GM21786 (cell line): ENCODE measurements around the gene CLHC1.
A peak's percentile ranks its signal among the peaks of the same experiment; 100 is the strongest.
"Not testable (repeated sequence)": the region's sequence is repeated elsewhere in the genome, so short reads cannot be mapped to it uniquely, and the experiment has no call there.

ENCODE experiments used
- ATAC-seq: cut with Tn5 transposase; IDR thresholded peaks from one replicate; pipeline ENCODE4 v1.9.1; 2021; ENCODE audit not compliant: unreplicated experiment

The CLHC1 gene

DNA sequence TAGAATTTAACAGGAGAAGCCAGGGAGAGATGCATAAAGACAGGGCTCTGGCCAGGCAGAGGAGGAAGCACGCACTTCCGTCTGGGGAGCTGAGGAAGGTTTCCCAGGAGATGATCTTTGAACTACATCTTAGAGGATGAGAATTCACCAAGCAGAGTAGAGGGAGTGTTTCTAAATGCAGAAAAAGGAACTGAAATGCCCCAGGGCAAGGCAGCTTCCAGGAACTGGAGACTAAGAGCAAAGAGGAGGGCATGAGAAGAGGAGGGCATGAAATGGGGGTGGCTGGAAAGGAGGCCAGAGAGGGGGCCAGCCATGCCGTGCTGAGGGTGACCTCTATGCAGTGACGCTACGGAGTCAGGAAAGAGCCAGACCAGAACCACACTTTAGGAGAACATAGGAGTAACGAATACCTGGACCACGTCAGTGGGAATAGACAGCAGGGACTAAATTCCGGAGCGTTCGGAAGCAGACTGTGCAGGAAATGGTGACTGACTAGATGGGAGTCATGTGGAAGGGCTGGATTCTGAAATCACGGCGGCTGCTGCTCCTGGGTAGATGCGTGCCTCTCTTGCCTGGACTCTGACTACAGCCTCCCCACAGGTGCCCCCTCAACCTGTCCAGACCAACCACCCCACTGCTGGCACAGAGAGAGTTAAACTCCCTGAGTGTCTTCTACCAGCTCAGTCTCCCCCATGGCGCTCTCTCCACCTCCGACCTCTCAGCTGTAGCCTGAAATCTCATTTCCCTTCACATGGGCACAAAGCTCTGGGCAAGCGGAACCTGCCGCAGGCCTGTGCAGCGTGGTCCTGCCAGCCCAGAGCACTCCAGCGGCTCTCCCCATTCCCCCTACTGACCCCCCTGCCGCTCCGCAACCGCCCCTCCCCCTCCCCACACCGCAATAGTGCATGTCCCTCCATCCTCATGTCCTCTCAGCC is 94.8 kb downstream of the CLHC1 start:
- ATAC-seq: no peak

DNA sequence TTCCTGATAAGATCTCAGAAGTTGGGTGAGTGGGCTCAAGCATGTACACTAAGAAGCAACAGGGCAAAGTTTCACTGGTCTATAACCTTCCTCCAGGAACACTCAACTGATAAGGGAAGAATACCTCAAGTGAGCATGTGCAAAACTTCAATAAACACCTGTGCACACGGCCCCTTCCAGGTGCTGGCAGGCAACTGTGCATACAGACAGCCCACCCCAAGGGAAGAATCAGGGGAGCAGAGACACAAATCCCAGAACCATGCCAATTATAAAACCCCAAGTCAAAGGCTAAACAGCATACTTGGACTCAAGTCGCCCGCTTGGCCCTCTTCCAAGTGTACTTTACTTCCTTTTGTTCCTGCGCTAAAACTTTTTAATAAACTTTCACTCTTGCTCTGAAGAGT is 96.0 kb downstream of the CLHC1 start:
- ATAC-seq: no peak

DNA sequence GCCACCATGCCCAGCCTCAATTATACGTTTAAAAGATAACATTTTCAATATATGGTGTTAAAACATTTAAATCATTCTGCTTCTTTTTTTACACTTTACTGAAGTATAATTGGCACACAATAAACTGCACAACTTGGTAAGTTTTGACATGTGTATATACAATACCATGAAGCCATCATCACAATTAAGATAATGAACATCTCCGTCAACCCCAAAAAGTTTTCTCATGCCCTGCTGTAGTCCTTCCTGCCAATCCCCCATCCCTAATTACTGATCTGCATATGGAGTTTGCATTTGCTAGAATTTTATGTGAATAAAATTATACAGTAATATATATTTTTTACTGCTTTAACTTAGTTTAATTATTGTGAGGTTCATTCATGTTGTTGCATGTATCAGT is 96.6 kb downstream of the CLHC1 start:
- ATAC-seq: no peak

DNA sequence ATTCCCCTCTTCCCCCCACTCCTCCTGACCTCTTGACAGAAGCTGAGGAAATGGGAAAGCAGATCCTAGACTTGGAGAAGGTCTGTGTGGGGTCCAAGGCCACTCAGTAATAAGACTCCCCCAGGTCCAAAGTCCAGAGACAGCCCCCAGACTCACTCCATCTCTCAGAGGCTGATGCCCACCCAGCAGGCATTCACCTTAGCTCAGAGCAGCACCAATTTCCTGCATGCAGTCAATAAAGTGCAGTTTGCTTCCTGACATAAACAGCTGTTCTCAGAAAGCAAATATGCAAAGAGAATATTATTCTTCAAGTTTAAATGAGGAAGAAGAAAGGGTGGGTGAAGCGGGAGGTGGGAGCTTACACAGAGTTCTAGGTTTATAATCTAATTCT is 97.8 kb downstream of the CLHC1 start:
- ATAC-seq: no peak

DNA sequence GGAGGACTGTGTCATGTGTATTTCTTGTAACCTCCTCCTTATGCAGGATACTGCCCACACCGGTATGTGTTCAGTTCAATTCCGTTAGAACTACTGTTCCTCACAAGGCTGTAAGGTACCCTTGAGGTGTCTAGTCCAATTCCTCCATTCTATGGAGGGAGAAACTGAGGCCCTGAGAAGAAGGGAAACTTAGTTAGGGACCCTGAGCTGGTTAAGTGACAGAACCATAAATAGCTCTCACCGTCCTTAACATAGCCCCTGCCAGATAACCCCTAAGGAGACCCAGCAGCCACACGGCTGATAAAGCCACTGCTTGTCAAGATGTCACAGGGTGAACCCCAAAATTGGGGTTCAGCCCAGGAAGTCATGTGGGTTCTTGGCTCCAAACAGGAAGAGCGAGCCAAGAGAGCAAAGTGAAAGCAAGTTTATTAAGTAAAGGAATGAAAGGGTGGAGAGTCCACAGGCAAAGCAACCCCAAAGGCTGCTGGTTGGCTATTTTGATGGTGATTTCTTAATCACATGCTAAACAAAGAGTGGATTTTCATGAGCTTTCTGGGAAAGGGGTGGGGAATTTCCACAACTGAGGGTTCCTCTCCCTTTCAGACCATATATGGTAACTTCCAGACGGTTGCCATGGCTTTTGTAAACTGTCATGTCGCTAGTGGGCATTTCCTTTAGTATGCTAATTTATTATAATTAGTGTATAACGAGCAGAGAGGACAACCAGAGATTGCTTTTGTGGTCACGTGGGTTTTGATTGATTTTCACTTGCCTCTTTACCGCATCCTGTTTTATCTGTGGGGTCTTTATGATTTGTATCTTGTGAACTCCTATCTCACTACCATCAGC is 98.4 kb downstream of the CLHC1 start:
- peak; percentile 80 for ATAC-seq

DNA sequence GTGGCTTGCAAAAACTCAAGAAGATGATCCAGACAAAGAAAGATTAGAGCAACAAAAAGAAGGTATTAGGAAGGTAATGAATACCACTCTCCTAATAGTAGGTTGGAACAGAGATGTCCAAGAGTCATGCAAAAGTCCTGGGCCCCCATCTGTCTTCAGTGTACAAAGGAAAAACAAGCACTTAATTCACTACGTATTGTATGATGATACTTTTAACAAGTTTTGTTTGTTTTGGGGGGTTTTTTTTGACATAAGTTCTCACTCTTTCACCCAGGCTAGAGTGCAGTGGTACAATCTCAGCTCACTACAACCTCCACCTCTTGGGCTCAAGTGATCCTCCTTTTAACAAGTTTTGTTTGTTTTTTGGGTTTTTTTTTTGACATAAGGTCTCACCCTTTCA is 101.2 kb downstream of the CLHC1 start:
- ATAC-seq: no peak

DNA sequence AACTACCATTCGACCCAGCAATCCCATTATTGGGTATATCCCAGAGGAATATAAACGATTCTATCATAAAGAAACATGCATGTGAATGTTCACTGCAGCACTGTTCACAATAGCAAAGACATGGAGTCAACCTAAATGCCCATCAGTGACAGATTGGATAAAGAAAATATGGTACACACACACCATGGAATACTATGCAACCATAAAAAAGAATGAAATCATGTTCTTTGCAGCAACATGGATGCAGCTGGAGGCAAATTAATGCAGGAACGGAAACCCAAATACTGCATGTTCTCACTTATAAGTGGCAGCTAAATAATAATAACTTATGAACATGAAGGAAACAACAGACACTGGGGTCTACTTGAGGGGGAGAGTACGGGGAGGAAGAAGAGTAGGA is 105.5 kb downstream of the CLHC1 start:
- not testable (repeated sequence) for ATAC-seq
